ENCODE data around the gene SGSM2. TPM values are rescaled to one million over a fixed set of nuclear protein-coding genes. Genes with fewer than 3 reads are reported as not detected.
A peak's percentile ranks its signal among the peaks of the same experiment; 100 is the strongest.

The SGSM2 gene
- polyA plus RNA-seq, 2 donors = 51.6 to 149 TPM

- 0 to 1% methylated on average over 67 to 72 of the region's 72 CpGs for WGBS, 2 donors
- H3K36me3 ChIP-seq (ENCODE audit: control insufficient read depth in 2 of 2, insufficient read depth in 2 of 2, low read length in 1 of 2) = no peaks in the 10 kb centered on the region
Observed at GRCh38 chr17:2401426-2402221, 64.3 kb downstream of the SGSM2 start.

DNA sequence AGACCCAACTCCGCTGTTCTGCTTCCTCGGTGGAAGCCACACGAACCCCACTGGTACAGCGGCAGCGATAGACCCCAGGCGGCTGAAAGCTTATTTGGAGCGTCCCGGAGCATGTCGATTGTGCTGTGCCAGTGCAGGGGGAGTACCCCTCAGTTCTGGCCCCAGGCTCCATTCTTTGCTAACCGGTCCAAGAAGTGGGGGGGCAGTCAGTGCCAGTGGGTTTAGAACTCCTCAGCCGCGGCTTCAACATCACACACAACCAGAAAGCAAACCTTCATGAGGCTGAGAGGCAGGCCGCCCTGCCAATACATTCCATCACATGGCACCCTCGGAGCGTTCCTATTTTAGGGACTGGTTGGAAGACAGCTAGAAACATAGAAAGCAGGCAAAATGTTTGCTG, 65.2 kb downstream of the SGSM2 start:
- H3K4me1 ChIP-seq (ENCODE audit: control insufficient read depth in 2 of 2, insufficient read depth in 2 of 2, low read length in 1 of 2) = peaks cover 12 to 19% of the 10 kb centered on the region in 2 donors
- peak overlapping the region; percentile 25 to 92 for H3K4me3 ChIP-seq (ENCODE audit: low read depth in 1 of 2, low read length in 2 of 2)
- H3K27me3 ChIP-seq (ENCODE audit: control insufficient read depth in 1 of 2, insufficient read depth in 2 of 2, low read length in 2 of 2) = no peaks in the 10 kb centered on the region
- H3K9me3 ChIP-seq (ENCODE audit: control insufficient read depth in 2 of 2, insufficient read depth in 1 of 2, low read depth in 1 of 2, low read length in 1 of 2) = no peaks in the 10 kb centered on the region
- WGBS, 2 donors = 19 to 20% methylated on average over 15 of the region's 15 CpGs
- H3K27ac ChIP-seq (ENCODE audit: low read depth in 2 of 2, low read length in 1 of 2) = peak overlapping the region; percentile 98 to 100
- no peaks in the 10 kb centered on the region for H3K36me3 ChIP-seq (ENCODE audit: control insufficient read depth in 2 of 2, insufficient read depth in 2 of 2, low read length in 1 of 2)

More at GRCh38 chr17:2401426-2402221, 64.3 kb downstream of the SGSM2 start:
- peak overlapping the region; percentile 90 to 92 for H3K4me3 ChIP-seq (ENCODE audit: low read depth in 1 of 2, low read length in 2 of 2)
- H3K9me3 ChIP-seq (ENCODE audit: control insufficient read depth in 2 of 2, insufficient read depth in 1 of 2, low read depth in 1 of 2, low read length in 1 of 2) = no peaks in the 10 kb centered on the region
- no peaks in the 10 kb centered on the region for H3K27me3 ChIP-seq (ENCODE audit: control insufficient read depth in 1 of 2, insufficient read depth in 2 of 2, low read length in 2 of 2)
- H3K27ac ChIP-seq (ENCODE audit: low read depth in 2 of 2, low read length in 1 of 2) = peak overlapping the region; percentile 98 to 100
- peaks cover 15 to 18% of the 10 kb centered on the region in 2 donors for H3K4me1 ChIP-seq (ENCODE audit: control insufficient read depth in 2 of 2, insufficient read depth in 2 of 2, low read length in 1 of 2)

- no peak overlapping the region for H3K4me3 ChIP-seq (ENCODE audit: low read depth in 1 of 2, low read length in 2 of 2)
- 94 to 95% methylated on average over 4 of the region's 4 CpGs for WGBS, 2 donors
- H3K4me1 ChIP-seq (ENCODE audit: control insufficient read depth in 2 of 2, insufficient read depth in 2 of 2, low read length in 1 of 2) = peaks cover 8 to 14% of the 10 kb centered on the region in 2 donors
- no peaks in the 10 kb centered on the region for H3K36me3 ChIP-seq (ENCODE audit: control insufficient read depth in 2 of 2, insufficient read depth in 2 of 2, low read length in 1 of 2)
- H3K27me3 ChIP-seq (ENCODE audit: control insufficient read depth in 1 of 2, insufficient read depth in 2 of 2, low read length in 2 of 2) = no peaks in the 10 kb centered on the region
- peak overlapping the region; percentile 98 to 100 for H3K27ac ChIP-seq (ENCODE audit: low read depth in 2 of 2, low read length in 1 of 2)
- H3K9me3 ChIP-seq (ENCODE audit: control insufficient read depth in 2 of 2, insufficient read depth in 1 of 2, low read depth in 1 of 2, low read length in 1 of 2) = no peaks in the 10 kb centered on the region
Observed at GRCh38 chr17:2403044-2403443, 65.7 kb downstream of the SGSM2 start.

- no peaks in the 10 kb centered on the region for H3K27me3 ChIP-seq (ENCODE audit: control insufficient read depth in 1 of 2, insufficient read depth in 2 of 2, low read length in 2 of 2)
- H3K36me3 ChIP-seq (ENCODE audit: control insufficient read depth in 2 of 2, insufficient read depth in 2 of 2, low read length in 1 of 2) = no peaks in the 10 kb centered on the region
- H3K27ac ChIP-seq (ENCODE audit: low read depth in 2 of 2, low read length in 1 of 2) = peak overlapping the region; percentile 98 to 100
- WGBS, 2 donors = 69 to 76% methylated on average over 14 of the region's 14 CpGs
- no peaks in the 10 kb centered on the region for H3K9me3 ChIP-seq (ENCODE audit: control insufficient read depth in 2 of 2, insufficient read depth in 1 of 2, low read depth in 1 of 2, low read length in 1 of 2)
- H3K4me1 ChIP-seq (ENCODE audit: control insufficient read depth in 2 of 2, insufficient read depth in 2 of 2, low read length in 1 of 2) = peaks cover 4 to 9% of the 10 kb centered on the region in 2 donors
- H3K4me3 ChIP-seq (ENCODE audit: low read depth in 1 of 2, low read length in 2 of 2) = no peak overlapping the region
Observed at GRCh38 chr17:2405247-2405926, 68.1 kb downstream of the SGSM2 start.

DNA sequence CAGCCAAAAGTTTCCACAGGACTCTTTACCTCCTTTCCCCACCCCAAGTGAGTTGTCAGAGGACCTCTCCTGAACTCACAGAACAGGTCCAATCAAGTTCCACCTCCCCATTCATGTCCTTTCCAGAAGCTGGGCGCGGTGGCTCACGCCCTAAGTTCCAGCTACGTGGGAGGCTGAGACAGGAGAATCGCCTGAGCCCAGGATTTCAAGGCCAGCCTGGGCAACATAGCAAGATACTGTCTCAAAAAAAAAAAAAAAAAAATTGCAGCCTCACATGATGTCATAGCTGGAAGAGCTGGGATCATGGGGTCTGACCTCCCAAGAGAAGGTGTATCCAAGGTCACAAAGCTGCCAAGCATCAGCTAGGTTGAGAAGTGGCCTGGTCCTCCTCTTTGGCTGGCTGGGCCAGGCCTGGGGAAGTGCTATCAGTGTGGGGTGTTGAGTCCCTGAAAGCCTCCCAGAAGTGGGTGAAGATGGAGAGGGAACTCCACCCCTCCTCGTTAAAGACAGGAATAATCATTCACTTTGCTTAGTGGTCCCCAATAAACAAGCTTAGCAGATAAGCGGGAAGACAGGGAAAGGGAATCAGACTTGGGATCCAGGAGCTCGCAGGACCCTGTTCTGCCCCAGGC, 69.1 kb downstream of the SGSM2 start:
- no peaks in the 10 kb centered on the region for H3K36me3 ChIP-seq (ENCODE audit: control insufficient read depth in 2 of 2, insufficient read depth in 2 of 2, low read length in 1 of 2)
- H3K4me1 ChIP-seq (ENCODE audit: control insufficient read depth in 2 of 2, insufficient read depth in 2 of 2, low read length in 1 of 2) = peaks cover 4 to 9% of the 10 kb centered on the region in 2 donors
- 48 to 61% methylated on average over 8 of the region's 8 CpGs for WGBS, 2 donors
- peak overlapping the region; percentile 98 to 100 for H3K27ac ChIP-seq (ENCODE audit: low read depth in 2 of 2, low read length in 1 of 2)
- no peaks in the 10 kb centered on the region for H3K9me3 ChIP-seq (ENCODE audit: control insufficient read depth in 2 of 2, insufficient read depth in 1 of 2, low read depth in 1 of 2, low read length in 1 of 2)
- H3K27me3 ChIP-seq (ENCODE audit: control insufficient read depth in 1 of 2, insufficient read depth in 2 of 2, low read length in 2 of 2) = no peaks in the 10 kb centered on the region
- H3K4me3 ChIP-seq (ENCODE audit: low read depth in 1 of 2, low read length in 2 of 2) = no peak overlapping the region

DNA sequence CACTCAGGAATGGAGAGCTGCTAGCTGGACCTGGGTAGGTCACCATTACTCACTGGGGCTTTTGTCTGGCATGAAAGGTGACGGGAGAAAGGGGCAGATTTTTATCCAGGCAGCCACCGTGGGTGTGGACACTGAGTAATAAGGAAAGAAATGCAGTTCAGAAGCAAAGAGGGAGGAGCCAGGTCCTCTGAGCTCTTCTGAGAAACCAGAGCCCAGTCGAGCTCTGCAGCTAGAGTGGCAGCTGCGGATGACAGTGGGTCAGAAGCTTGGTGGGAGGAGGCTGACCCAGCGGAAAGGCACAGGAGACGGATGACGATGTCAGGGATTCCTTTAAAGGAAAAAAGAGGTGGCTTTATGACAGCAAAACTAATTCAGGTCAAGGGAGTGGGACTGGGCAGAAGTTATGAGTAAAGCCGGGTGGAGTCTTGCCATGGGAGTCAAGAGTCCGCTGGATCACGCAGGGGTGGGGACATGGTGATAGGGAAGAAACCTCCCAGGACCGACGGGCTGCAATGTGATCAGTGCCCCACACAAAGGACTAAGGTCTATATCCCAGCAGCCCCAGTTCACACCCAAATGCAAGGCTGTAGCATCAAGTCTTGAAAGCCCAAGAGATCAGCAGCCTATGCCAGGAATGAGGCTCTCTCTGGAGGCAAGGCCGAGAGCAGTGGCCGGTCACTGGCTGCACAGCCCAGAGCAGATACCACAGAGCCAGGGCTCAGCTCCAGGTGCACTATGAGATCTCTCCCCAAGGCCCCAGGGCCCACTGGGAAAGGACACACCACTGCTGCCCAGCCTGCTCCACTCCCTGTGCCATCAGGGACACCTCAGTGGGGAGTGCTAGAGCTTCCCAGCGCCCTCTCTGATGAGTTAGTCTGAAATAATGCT, 69.8 kb downstream of the SGSM2 start:
- no peak overlapping the region for H3K4me3 ChIP-seq (ENCODE audit: low read depth in 1 of 2, low read length in 2 of 2)
- H3K9me3 ChIP-seq (ENCODE audit: control insufficient read depth in 2 of 2, insufficient read depth in 1 of 2, low read depth in 1 of 2, low read length in 1 of 2) = no peaks in the 10 kb centered on the region
- H3K4me1 ChIP-seq (ENCODE audit: control insufficient read depth in 2 of 2, insufficient read depth in 2 of 2, low read length in 1 of 2) = peaks cover 4 to 9% of the 10 kb centered on the region in 2 donors
- WGBS, 2 donors = 27 to 32% methylated on average over 15 of the region's 15 CpGs
- no peaks in the 10 kb centered on the region for H3K27me3 ChIP-seq (ENCODE audit: control insufficient read depth in 1 of 2, insufficient read depth in 2 of 2, low read length in 2 of 2)
- H3K36me3 ChIP-seq (ENCODE audit: control insufficient read depth in 2 of 2, insufficient read depth in 2 of 2, low read length in 1 of 2) = no peaks in the 10 kb centered on the region
- peak overlapping the region; percentile 98 to 100 for H3K27ac ChIP-seq (ENCODE audit: low read depth in 2 of 2, low read length in 1 of 2)

DNA sequence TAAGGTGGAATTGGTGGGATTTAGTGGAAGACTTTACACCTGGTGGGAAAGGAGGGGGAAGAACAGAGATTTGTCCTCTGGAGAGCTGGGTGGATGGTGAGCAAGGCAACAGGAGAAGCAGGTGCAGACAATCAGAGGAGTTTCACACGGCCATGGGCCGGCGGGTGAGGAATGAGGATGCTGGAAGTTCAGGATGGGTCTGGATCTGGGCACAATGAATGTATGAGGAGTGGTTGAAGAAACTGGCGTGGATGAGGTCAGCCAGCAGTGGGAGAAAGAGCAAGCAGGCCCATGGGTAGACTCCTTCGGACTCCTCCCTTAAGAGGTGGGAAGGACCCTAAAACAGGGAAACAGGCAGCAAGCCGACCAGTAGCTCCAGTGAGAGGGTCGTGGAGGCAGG, 73.7 kb downstream of the SGSM2 start:
- H3K9me3 ChIP-seq (ENCODE audit: control insufficient read depth in 2 of 2, insufficient read depth in 1 of 2, low read depth in 1 of 2, low read length in 1 of 2) = no peaks in the 10 kb centered on the region
- no peak overlapping the region for H3K4me3 ChIP-seq (ENCODE audit: low read depth in 1 of 2, low read length in 2 of 2)
- peaks cover 4 to 6% of the 10 kb centered on the region in 2 donors for H3K4me1 ChIP-seq (ENCODE audit: control insufficient read depth in 2 of 2, insufficient read depth in 2 of 2, low read length in 1 of 2)
- WGBS, 2 donors = 88 to 93% methylated on average over 7 of the region's 7 CpGs
- no peaks in the 10 kb centered on the region for H3K36me3 ChIP-seq (ENCODE audit: control insufficient read depth in 2 of 2, insufficient read depth in 2 of 2, low read length in 1 of 2)
- no peaks in the 10 kb centered on the region for H3K27me3 ChIP-seq (ENCODE audit: control insufficient read depth in 1 of 2, insufficient read depth in 2 of 2, low read length in 2 of 2)
- H3K27ac ChIP-seq (ENCODE audit: low read depth in 2 of 2, low read length in 1 of 2) = peak overlapping the region in 1 of 2 donors; percentile 48

- Histone ChIP-seq H3K4me3 (ENCODE audit: low read depth in 1 of 2, low read length in 2 of 2) (no peak overlapping the region), H3K36me3 (ENCODE audit: control insufficient read depth in 2 of 2, insufficient read depth in 2 of 2, low read length in 1 of 2) (no peaks in the 10 kb centered on the region), H3K4me1 (ENCODE audit: control insufficient read depth in 2 of 2, insufficient read depth in 2 of 2, low read length in 1 of 2) (no peaks in the 10 kb centered on the region), H3K27me3 (ENCODE audit: control insufficient read depth in 1 of 2, insufficient read depth in 2 of 2, low read length in 2 of 2) (no peaks in the 10 kb centered on the region), H3K9me3 (ENCODE audit: control insufficient read depth in 2 of 2, insufficient read depth in 1 of 2, low read depth in 1 of 2, low read length in 1 of 2) (no peaks in the 10 kb centered on the region), H3K27ac (ENCODE audit: low read depth in 2 of 2, low read length in 1 of 2) (peak overlapping the region; percentile 74 to 88)
- WGBS, 2 donors = 31 to 43% methylated on average over 2 of the region's 2 CpGs
Observed at GRCh38 chr17:2412561-2413021, 75.3 kb downstream of the SGSM2 start.
